IMR-90 (cell line): ENCODE data around the gene SCD. TPM values are rescaled to one million over a fixed set of nuclear protein-coding genes. Genes with fewer than 3 reads are reported as not detected.
"Not testable (repeated sequence)": the region's sequence is repeated elsewhere in the genome, so short reads cannot be mapped to it uniquely, and the experiment has no call there.

ENCODE experiments used
- ATAC-seq: fragments of 200-7000 bp; cut with Tn5 transposase; 2 replicates; pipeline ENCODE4 v1.9.1; 2020; ENCODE audit warnings: low read depth, mild to moderate bottlenecking, moderate library complexity
- BruUV-seq: library from RNA; stranded (reverse); fragments of 400-500 nt; replicated peaks from 2 replicates; lab custom pipeline; 2021; lab: Mats Ljungman, UMichigan
- CTCF ChIA-PET: fragments of 300-600 bp; formaldehyde crosslinking; extraction: SDS; loops from one replicate; lab custom pipeline; 2021; ENCODE audit warnings: antibody characterized with exemption; lab: Yijun Ruan, JAX
- POLR2A ChIA-PET: fragments of 300-600 bp; sonication (Branson Sonifier 250); formaldehyde crosslinking; loops from one replicate; lab custom pipeline; 2022; ENCODE audit warnings: antibody characterized with exemption; ENCODE audit not compliant: unreplicated experiment; lab: Charles Lee
- DNase-seq: peaks from one replicate; pipeline ENCODE4 v3.0.0; 2013
- H2AFZ ChIP-seq: replicated peaks from 2 replicates; pipeline ENCODE3; 2013; ENCODE audit warnings: low read length, mild to moderate bottlenecking; ENCODE audit not compliant: poor library complexity
- H2AK5ac ChIP-seq: 2 replicates; pipeline ENCODE4 v1.6.1; 2013; ENCODE audit warnings: low read depth, low read length, inconsistent platforms
- H2AK9ac ChIP-seq: replicated peaks from 2 replicates; pipeline ENCODE3; 2013; ENCODE audit warnings: mild to moderate bottlenecking, low read depth, low read length, moderate library complexity; ENCODE audit not compliant: poor library complexity
- H2BK120ac ChIP-seq: 2 replicates; pipeline ENCODE4 v1.6.1; 2013; ENCODE audit warnings: low read depth, low read length, inconsistent platforms
- H2BK15ac ChIP-seq: 3 replicates; pipeline ENCODE4 v1.6.1; 2013; ENCODE audit warnings: low read depth, low read length, inconsistent platforms
- H2BK20ac ChIP-seq: 2 replicates; pipeline ENCODE4 v1.6.1; 2013; ENCODE audit warnings: low read depth, mild to moderate bottlenecking, inconsistent platforms, low read length, moderate library complexity
- H2BK5ac ChIP-seq: 2 replicates; pipeline ENCODE4 v1.6.1; 2013; ENCODE audit warnings: mild to moderate bottlenecking, low read depth, low read length, inconsistent platforms; ENCODE audit not compliant: poor library complexity, severe bottlenecking
- H3K14ac ChIP-seq: replicated peaks from 2 replicates; pipeline ENCODE4 v1.6.1; 2013; ENCODE audit warnings: low read depth, low read length, inconsistent platforms
- H3K18ac ChIP-seq: 2 replicates; pipeline ENCODE4 v1.6.1; 2013; ENCODE audit warnings: low read depth, low read length, control low read depth
- H3K23ac ChIP-seq: 2 replicates; pipeline ENCODE4 v1.6.1; 2013; ENCODE audit warnings: low read depth, low read length, inconsistent platforms
- H3K27ac ChIP-seq: 2 replicates; pipeline ENCODE4 v1.5.1; 2013; ENCODE audit warnings: mild to moderate bottlenecking, control low read depth, low read length; ENCODE audit not compliant: insufficient read depth
- H3K27me3 ChIP-seq: 2 replicates; pipeline ENCODE4 v1.6.1; 2013; ENCODE audit warnings: low read length; ENCODE audit not compliant: control insufficient read depth, insufficient read depth
- H3K36me3 ChIP-seq: 2 replicates; pipeline ENCODE4 v1.6.1; 2013; ENCODE audit warnings: low read length, mixed read lengths; ENCODE audit not compliant: control insufficient read depth, insufficient read depth
- H3K4ac ChIP-seq: 2 replicates; pipeline ENCODE4 v1.6.1; 2013; ENCODE audit warnings: low read depth, low read length, inconsistent platforms
- H3K4me1 ChIP-seq: 2 replicates; pipeline ENCODE4 v1.6.1; 2013; ENCODE audit warnings: low read length, mixed read lengths; ENCODE audit not compliant: control insufficient read depth, insufficient read depth
- H3K4me2 ChIP-seq: 2 replicates; pipeline ENCODE4 v1.6.1; 2013; ENCODE audit warnings: low read depth, mild to moderate bottlenecking, control low read depth, low read length, moderate library complexity
- H3K4me3 ChIP-seq: 2 replicates; pipeline ENCODE4 v1.5.1; 2013; ENCODE audit warnings: low read depth, mild to moderate bottlenecking, control low read depth, low read length, moderate library complexity; ENCODE audit not compliant: insufficient read depth
- H3K56ac ChIP-seq: 2 replicates; pipeline ENCODE4 v1.6.1; 2013; ENCODE audit warnings: low read length, inconsistent platforms; ENCODE audit not compliant: insufficient read depth; ENCODE audit errors: extremely low read depth
- H3K79me1 ChIP-seq, 2 experiments: 2 replicates each; pipeline ENCODE4 v1.6.1; 2013; ENCODE audit warnings: low read length in 2 of 2, inconsistent platforms in 1 of 2, low read depth in 1 of 2
- H3K9ac ChIP-seq: 2 replicates; pipeline ENCODE4 v1.6.1; 2013; ENCODE audit warnings: low read depth, low read length, control low read depth
- H3K9me1 ChIP-seq: 2 replicates; pipeline ENCODE4 v1.6.1; 2013; ENCODE audit warnings: low read length, inconsistent platforms; ENCODE audit not compliant: insufficient read depth
- H3K9me3 ChIP-seq: 2 replicates; pipeline ENCODE4 v1.6.1; 2013; ENCODE audit warnings: low read length; ENCODE audit not compliant: control insufficient read depth, insufficient read depth
- H4K20me1 ChIP-seq: 2 replicates; pipeline ENCODE4 v1.6.1; 2013; ENCODE audit warnings: low read length, inconsistent platforms; ENCODE audit not compliant: insufficient read depth
- H4K5ac ChIP-seq: 2 replicates; pipeline ENCODE4 v1.6.1; 2013; ENCODE audit warnings: mild to moderate bottlenecking, low read depth, low read length, control low read depth
- H4K8ac ChIP-seq, 2 experiments: 2 replicates each; pipeline ENCODE4 v1.6.1; 2013; ENCODE audit warnings: low read depth in 2 of 2, low read length in 2 of 2, control low read depth in 1 of 2, inconsistent platforms in 1 of 2
- H4K91ac ChIP-seq: 2 replicates; pipeline ENCODE4 v1.6.1; 2013; ENCODE audit warnings: low read depth, low read length, inconsistent platforms; ENCODE audit not compliant: insufficient read depth
- WGBS, 2 experiments: methylation state at CpG; one replicate each; pipeline versions ENCODE4 v1.1.5 to v1.1.7; 2013; ENCODE audit warnings: missing lambda C conversion rate in 2 of 2; ENCODE audit not compliant: insufficient read length in 1 of 2; ENCODE audit errors: extremely low coverage in 2 of 2; 5-methylcytosine and 5-hydroxymethylcytosine counted together
- dilution Hi-C: fragments of 300-500 bp; cut with HindIII; formaldehyde crosslinking; loops from one replicate; pipeline ENCODE4 v1.14.3; 2018; ENCODE audit warnings: low sequenced_read_pairs; ENCODE audit not compliant: unreplicated experiment
- in situ Hi-C: fragments of 300-500 bp; cut with MboI; formaldehyde crosslinking; loops from 3 replicates; pipeline ENCODE4 v1.14.3; 2019; ENCODE audit warnings: low sequenced_read_pairs, inconsistent platforms, mixed read lengths
- intact Hi-C: fragments of 100-400 bp; cut with micrococcal nuclease; formaldehyde crosslinking; loops from 2 replicates; pipeline ENCODE4 v1.10.0; 2022
- polyA plus RNA-seq, 3 experiments: library from polyadenylated mRNA; depleted of rRNA; stranded (reverse); fragments of >200 nt; gene quantifications; 2 replicates each; pipeline ENCODE4 v1.2.3, GENCODE V29; 2012; ENCODE audit warnings: low replicate concordance in 1 of 3
- total RNA-seq: library from RNA; depleted of rRNA; stranded (reverse); fragments of >200 nt; gene quantifications from 2 replicates; pipeline ENCODE4 v1.2.3, GENCODE V29; 2012

The SCD gene
- total and polyA plus RNA-seq, 2 of the 4 experiments (the other 2 are of a cell fraction) = 50.7 to 65.1 TPM

- Histone ChIP-seq H3K4me1 (peaks cover 19% of the 10 kb centered on the region), H3K4ac (peak overlapping the region; percentile 96), H2BK15ac (peak overlapping the region; percentile 74; the same call in 2 of the 3 replicates), H3K56ac (peak overlapping the region; percentile 90; the same call in 1 of the 2 replicates), H3K14ac (peak overlapping the region; percentile 86), H3K4me2 (peak overlapping the region; percentile 81), H3K27ac (peak overlapping the region; percentile 62; the same call in 1 of the 2 replicates), H4K91ac (peak overlapping the region; percentile 40), H4K5ac (peak overlapping the region; percentile 90), H3K9ac (peak overlapping the region; percentile 94; the same call in 1 of the 2 replicates), H3K9me1 (peaks cover 13% of the 10 kb centered on the region; the same call in 1 of the 2 replicates), H3K18ac (peak overlapping the region; percentile 94), H2BK20ac (peak overlapping the region; percentile 88), H2BK120ac (peak overlapping the region; percentile 94), H2AK5ac (peak overlapping the region; percentile 86), H3K79me1 (peaks cover 0 to 26% of the 10 kb centered on the region in 2 experiments; a peak in 2 of 4 replicates), H3K23ac (peak overlapping the region; percentile 96; the same call in 1 of the 2 replicates), H4K8ac (peak overlapping the region; percentile 24 to 94; a peak in 2 of 4 replicates), H2BK5ac (peak overlapping the region; percentile 98), H3K4me3 (peak overlapping the region; percentile 42; the same call in 1 of the 2 replicates)
- dilution Hi-C loops, CTCF ChIA-PET, H2AK9ac ChIP-seq, POLR2A ChIA-PET, H3K36me3 ChIP-seq, intact Hi-C loops, DNase-seq, H3K9me3 ChIP-seq, H4K20me1 ChIP-seq, BruUV-seq, H2AFZ ChIP-seq, ATAC-seq, H3K27me3 ChIP-seq, in situ Hi-C loops: not testable (repeated sequence)
- WGBS, 2 experiments = 80% methylated on average over 1 of the region's 7 CpGs; no CpG with 5 or more reads in 1 of the 2 experiments
These were observed 27.8 kb downstream of the SCD start for GRCh38 chr10:100374677-100375353.

- H2BK20ac ChIP-seq, H2BK120ac ChIP-seq, H3K9me1 ChIP-seq, H3K4me2 ChIP-seq, H3K27me3 ChIP-seq, H2BK5ac ChIP-seq, H2AK5ac ChIP-seq, CTCF ChIA-PET, BruUV-seq, H4K5ac ChIP-seq, H2AFZ ChIP-seq, H3K56ac ChIP-seq, ATAC-seq, H4K91ac ChIP-seq, H3K23ac ChIP-seq, H4K20me1 ChIP-seq, H3K14ac ChIP-seq, H4K8ac ChIP-seq, H3K4me1 ChIP-seq, POLR2A ChIA-PET, intact Hi-C loops, H3K27ac ChIP-seq, H2AK9ac ChIP-seq, dilution Hi-C loops, H2BK15ac ChIP-seq, H3K18ac ChIP-seq, H3K9ac ChIP-seq, H3K36me3 ChIP-seq, H3K4me3 ChIP-seq, in situ Hi-C loops, H3K9me3 ChIP-seq, H3K4ac ChIP-seq, DNase-seq: not testable (repeated sequence)
- no CpG with 5 or more reads among the region's 6 CpGs for WGBS, 2 experiments
- H3K79me1 ChIP-seq = peaks cover 0 to 20% of the 10 kb centered on the region in 2 experiments; a peak in 2 of 4 replicates
These were observed 29.6 kb downstream of the SCD start for GRCh38 chr10:100376656-100377055.
